NCI-H510A treated with DMSO at 0.1 percent for 48 hours (cell line): Measurements from ENCODE around the gene EBPL.
"Not testable (repeated sequence)": the region's sequence is repeated elsewhere in the genome, so short reads cannot be mapped to it uniquely, and the experiment has no call there.

ENCODE experiments used
- DNase-seq: peaks from one replicate; lab custom pipeline; 2025; lab: John Stamatoyannopoulos, UW

Gene EBPL

GRCh38 chr13:49690995-49691784, at the start of gene EBPL:
Gene EBPL (minus strand): TSS chr13:49691486. CDS start chr13:49691424, 62 bp downstream.
- DNase-seq = peak; percentile 76

GRCh38 chr13:49740870-49741269, 49.6 kb upstream of the EBPL start:
- DNase-seq = no peak

GRCh38 chr13:49739498-49740187, 48.4 kb upstream of the EBPL start:
- DNase-seq = no peak

- no peak for DNase-seq
These were observed 42.1 kb upstream of the EBPL start for GRCh38 chr13:49733181-49733951.

GRCh38 chr13:49731766-49732165, 40.5 kb upstream of the EBPL start:
- no peak for DNase-seq

- no peak for DNase-seq
These were observed 25.3 kb upstream of the EBPL start for GRCh38 chr13:49716615-49717014.

- no peak for DNase-seq
These were observed 23.5 kb upstream of the EBPL start for GRCh38 chr13:49714757-49715156.

- no peak for DNase-seq
These were observed 20.1 kb upstream of the EBPL start for GRCh38 chr13:49711218-49711863.

- not testable (repeated sequence) for DNase-seq
These were observed 13.0 kb upstream of the EBPL start for GRCh38 chr13:49704264-49704663.

GRCh38 chr13:49701491-49701890, 10.2 kb upstream of the EBPL start:
- DNase-seq = no peak

- no peak for DNase-seq
These were observed 6.2 kb upstream of the EBPL start for GRCh38 chr13:49697468-49697867.

GRCh38 chr13:49694446-49694845, 3.2 kb upstream of the EBPL start:
- DNase-seq = no peak

GRCh38 chr13:49693877-49694276, 2.6 kb upstream of the EBPL start:
- DNase-seq = no peak

- no peak for DNase-seq
These were observed 2.0 kb upstream of the EBPL start for GRCh38 chr13:49693191-49693733.

GRCh38 chr13:49690133-49690994, 922 bp downstream of the EBPL start:
- DNase-seq = no peak

- DNase-seq = no peak
These were observed 7.8 kb downstream of the EBPL start for GRCh38 chr13:49683489-49683888.

- no peak for DNase-seq
These were observed 9.3 kb downstream of the EBPL start for GRCh38 chr13:49681842-49682435.

- DNase-seq = no peak
These were observed 12.0 kb downstream of the EBPL start for GRCh38 chr13:49679246-49679645.

- no peak for DNase-seq
These were observed 12.9 kb downstream of the EBPL start for GRCh38 chr13:49678191-49678914.
